Smooth muscle cell (in vitro differentiated cells): Measurements from ENCODE around the gene KRTAP2-2. TPM values are rescaled to one million over a fixed set of nuclear protein-coding genes. Genes with fewer than 3 reads are reported as not detected.
A peak's percentile ranks its signal among the peaks of the same experiment; 100 is the strongest.

Experiments
- DNase-seq: peaks from one replicate; lab custom pipeline; 2025; ENCODE audit not compliant: unreplicated experiment; lab: John Stamatoyannopoulos, UW
- H2AFZ ChIP-seq: fragments of 200-600 bp; sonication (generic); 2 replicates; pipeline ENCODE4 v1.6.0; 2016; ENCODE audit warnings: antibody characterized with exemption, low read depth, mild to moderate bottlenecking
- H3F3A ChIP-seq: fragments of 200-600 bp; sonication (generic); 2 replicates; pipeline ENCODE4 v1.6.0; 2017; ENCODE audit warnings: antibody characterized with exemption, low read depth
- H3K27ac ChIP-seq: fragments of 200-600 bp; sonication (generic); 2 replicates; pipeline ENCODE4 v1.5.1; 2016; ENCODE audit warnings: low read depth, mild to moderate bottlenecking
- H3K27me3 ChIP-seq: fragments of 200-600 bp; sonication (generic); 2 replicates; pipeline ENCODE4 v1.6.1; 2016; ENCODE audit warnings: low read depth, mild to moderate bottlenecking
- H3K36me3 ChIP-seq: fragments of 200-600 bp; sonication (generic); 2 replicates; pipeline ENCODE4 v1.5.1; 2016; ENCODE audit warnings: low read depth
- H3K4me1 ChIP-seq: fragments of 200-600 bp; sonication (generic); 2 replicates; pipeline ENCODE4 v1.5.1; 2016; ENCODE audit warnings: low read depth
- H3K4me2 ChIP-seq: fragments of 200-600 bp; sonication (generic); 2 replicates; pipeline ENCODE4 v1.6.0; 2016; ENCODE audit warnings: mild to moderate bottlenecking
- H3K4me3 ChIP-seq: fragments of 200-600 bp; sonication (generic); 2 replicates; pipeline ENCODE4 v1.5.1; 2016; ENCODE audit warnings: mild to moderate bottlenecking
- H3K79me2 ChIP-seq: fragments of 200-600 bp; sonication (generic); 2 replicates; pipeline ENCODE4 v1.6.0; 2016; ENCODE audit warnings: low read depth, mild to moderate bottlenecking
- H3K9ac ChIP-seq: fragments of 200-600 bp; sonication (generic); 2 replicates; pipeline ENCODE4 v1.6.0; 2016; ENCODE audit warnings: low read depth
- H3K9me3 ChIP-seq: fragments of 200-600 bp; sonication (generic); replicated peaks from 2 replicates; pipeline ENCODE4 v1.5.1; 2016; ENCODE audit warnings: low read depth
- H4K20me1 ChIP-seq: fragments of 200-600 bp; sonication (generic); 2 replicates; pipeline ENCODE4 v1.6.0; 2016; ENCODE audit warnings: low read depth
- CTCF ChIP-seq: fragments of 200-600 bp; sonication (generic); IDR thresholded peaks from 2 replicates; pipeline ENCODE4 v1.5.1; 2017; ENCODE audit warnings: borderline replicate concordance, mild to moderate bottlenecking, antibody characterized with exemption; ENCODE audit not compliant: insufficient read depth, poor library complexity, severe bottlenecking
- WGBS: methylation state at CpG from one replicate; pipeline ENCODE4 v1.1.7; 2016; ENCODE audit warnings: low lambda C conversion rate; 5-methylcytosine and 5-hydroxymethylcytosine counted together
- polyA plus RNA-seq: library from polyadenylated mRNA; unstranded; fragments of >200 nt; fragmentation: Nextera tagmentation; extraction: Ambion mirVana; gene quantifications from 2 replicates; pipeline ENCODE4 v1.2.1, GENCODE V29; 2016
- total RNA-seq: library from RNA; depleted of rRNA; stranded (reverse); fragments of >200 nt; gene quantifications from 2 replicates; pipeline ENCODE4 v1.2.3, GENCODE V29; 2014

The KRTAP2-2 gene
- total and polyA plus RNA-seq, 2 experiments from 2014 or later: not detected

DNA sequence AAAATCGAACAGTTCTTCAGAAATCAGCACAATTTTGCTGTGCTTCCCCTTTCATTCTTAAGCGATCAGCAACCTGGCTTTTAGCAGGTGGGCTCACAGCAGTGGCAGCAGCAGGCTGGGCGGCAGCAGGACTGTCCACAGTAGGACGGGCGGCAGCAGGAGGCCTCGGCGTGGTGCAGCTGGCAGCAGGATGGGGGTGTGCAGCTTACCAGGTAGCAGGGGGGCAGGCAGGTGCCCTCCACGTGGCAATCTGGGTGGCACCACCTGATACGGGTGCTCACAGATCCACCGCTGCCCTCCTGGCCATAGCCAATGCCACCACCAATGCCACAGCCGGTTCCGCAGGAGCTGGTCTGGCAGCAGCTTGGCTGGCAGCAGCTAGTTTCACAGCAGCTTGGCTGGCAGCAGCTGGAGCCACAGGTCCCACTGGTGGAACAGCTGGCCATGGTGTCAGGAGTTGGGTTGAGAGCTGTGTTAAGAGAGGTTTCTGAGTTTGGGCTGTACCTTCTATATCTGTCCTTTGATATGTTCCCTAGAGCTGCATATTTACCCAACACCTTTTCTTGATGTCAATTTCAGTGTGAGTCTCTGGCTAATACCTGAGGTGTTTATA lies 25.3 kb downstream of the KRTAP2-2 start, which contains the start of gene KRTAP1-4:
KRTAP1-4 (minus strand) TSS at position 563 of the 613 bp plus-strand sequence; CDS start at position 446, 117 bp downstream.
- Histone ChIP-seq H3K27me3 (no peaks in the 10 kb centered on the region), H2AFZ (no peak within 1 kb of the TSS), H3K4me2 (no peak within 1 kb of the TSS), H3K4me1 (no peaks in the 10 kb centered on the region), H3K79me2 (no peaks in the 10 kb centered on the region), H3K27ac (no peak within 1 kb of the TSS), H3K4me3 (no peak within 1 kb of the TSS), H4K20me1 (no peaks in the 10 kb centered on the region), H3K9me3 (no peaks in the 10 kb centered on the region), H3K36me3 (no peaks in the 10 kb centered on the region), H3F3A (no peaks in the 10 kb centered on the region), H3K9ac (no peak within 1 kb of the TSS)
- WGBS: 83% methylated on average over 12 of the region's 12 CpGs
- DNase-seq: no peak
- no peak for TF ChIP-seq CTCF

- 77% methylated on average over 9 of the region's 9 CpGs for WGBS
- Histone ChIP-seq H3K4me3 (no peak within 1 kb of the TSS), H4K20me1 (no peaks in the 10 kb centered on the region), H3K9me3 (no peaks in the 10 kb centered on the region), H3K27ac (no peak within 1 kb of the TSS), H2AFZ (no peak within 1 kb of the TSS), H3K27me3 (no peaks in the 10 kb centered on the region), H3F3A (no peaks in the 10 kb centered on the region), H3K9ac (no peak within 1 kb of the TSS), H3K36me3 (no peaks in the 10 kb centered on the region), H3K4me1 (no peaks in the 10 kb centered on the region), H3K79me2 (no peaks in the 10 kb centered on the region), H3K4me2 (peak within 1 kb of the TSS; percentile 47)
- no peak for DNase-seq
- TF ChIP-seq CTCF: no peak
Observed at GRCh38 chr17:41026715-41027471, 28.1 kb downstream of the KRTAP2-2 start, which contains the start of gene KRTAP1-5. Gene KRTAP1-5 (minus strand): TSS chr17:41027208. CDS start chr17:41027155, 53 bp downstream.

DNA sequence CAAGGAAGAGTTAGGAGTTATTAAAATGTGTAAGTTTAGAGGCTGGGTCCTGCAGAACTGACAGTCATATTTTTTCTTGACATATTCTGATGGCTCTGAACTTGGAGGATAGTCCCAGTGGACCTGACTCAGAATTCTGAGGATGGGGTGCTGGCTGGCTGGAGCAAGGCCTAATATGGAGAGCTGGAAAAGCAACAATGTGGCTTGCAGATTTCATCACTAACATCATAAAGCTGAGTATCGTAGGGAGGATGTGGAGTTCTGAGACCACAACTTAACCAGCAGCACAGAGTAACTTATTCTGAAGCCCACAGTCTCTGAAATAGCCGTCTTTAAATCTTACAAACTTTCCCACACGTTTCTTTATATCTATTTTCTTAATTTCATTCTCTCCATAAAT lies 30.3 kb downstream of the KRTAP2-2 start:
- no peak for TF ChIP-seq CTCF
- no peaks in the 10 kb centered on the region for H3K36me3 ChIP-seq
- no peak overlapping the region for H3K9ac ChIP-seq
- H3F3A ChIP-seq: no peaks in the 10 kb centered on the region
- H3K9me3 ChIP-seq: no peaks in the 10 kb centered on the region
- no peak overlapping the region for H2AFZ ChIP-seq
- WGBS: 72% methylated on average over 3 of the region's 3 CpGs
- H3K4me2 ChIP-seq: no peak overlapping the region
- H3K79me2 ChIP-seq: no peaks in the 10 kb centered on the region
- no peaks in the 10 kb centered on the region for H3K27me3 ChIP-seq
- no peak for DNase-seq
- no peak overlapping the region for H3K4me3 ChIP-seq
- no peaks in the 10 kb centered on the region for H4K20me1 ChIP-seq
- H3K27ac ChIP-seq: no peak overlapping the region
- H3K4me1 ChIP-seq: no peaks in the 10 kb centered on the region
